ENCODE measurements around the gene GALNT9.

DNA sequence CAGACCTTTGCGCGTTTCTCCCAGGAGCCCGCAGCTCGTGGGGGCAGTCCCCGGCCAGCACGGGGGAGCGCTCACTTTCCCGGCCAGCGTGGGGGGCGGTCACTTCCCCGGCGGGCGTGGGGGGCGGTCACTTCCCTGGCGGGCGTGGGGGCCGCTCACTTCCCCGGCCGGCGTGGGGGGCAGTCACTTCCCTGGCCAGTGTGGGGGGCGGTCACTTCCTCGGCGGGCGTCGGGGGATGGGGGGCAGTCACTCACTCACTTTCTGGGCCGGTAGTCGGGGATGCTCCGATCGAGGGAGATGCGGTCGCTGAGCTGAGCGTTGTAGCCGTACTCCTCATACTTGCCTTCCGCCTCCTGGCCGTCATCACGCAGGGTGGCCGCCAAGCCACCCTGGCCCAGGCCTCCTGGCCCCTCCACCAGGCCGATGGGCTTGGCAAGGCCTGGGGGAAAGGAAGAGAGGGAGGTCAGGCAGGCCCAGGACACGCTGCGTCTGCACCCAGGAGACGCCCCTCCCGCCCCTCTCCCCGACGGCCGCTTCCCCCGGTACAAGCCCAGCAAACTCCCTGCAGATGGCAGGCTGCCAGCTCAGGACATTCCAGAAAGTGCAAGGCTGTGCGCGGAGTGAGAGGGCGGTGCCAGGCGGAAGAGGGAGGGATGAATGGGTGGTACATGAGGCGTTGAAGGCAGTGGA, 43.3 kb downstream of the GALNT9 start:
- TF ChIP-seq EZH2 (IDR thresholded peaks at IDR 0.05; ENCODE audit: borderline replicate concordance, insufficient read depth, low read depth, low read length, poor library complexity, severe bottlenecking) (no peak), CTCF (IDR thresholded peaks at IDR 0.05) (no peak)

All from B cell (primary cell).